Measurements from ENCODE around the gene ITPA.

The ITPA gene

GRCh38 chr20:3195590-3196237 lies 13.6 kb upstream of the ITPA start:
- H3K9me3 ChIP-seq (ENCODE audit: insufficient read depth, low read length), result no peaks in the 10 kb centered on the region
- TF ChIP-seq SUZ12 (IDR thresholded peaks at IDR 0.05; ENCODE audit: extremely low read depth, insufficient read depth, insufficient read length) (no peak), YY1 (IDR thresholded peaks at IDR 0.05; ENCODE audit: insufficient read depth, insufficient read length) (no peak), ZNF274 (IDR thresholded peaks at IDR 0.05; ENCODE audit: low read depth, low read length) (no peak)
- H3K9ac ChIP-seq (ENCODE audit: insufficient read length, low read depth), result no peak overlapping the region
- no peak for DNase-seq (ENCODE audit: low read depth, low spot score)
- H3K36me3 ChIP-seq (ENCODE audit: insufficient read depth, insufficient read length, low read length), result peaks cover 68% of the 10 kb centered on the region
- no peak overlapping the region for H3K4me3 ChIP-seq (ENCODE audit: insufficient read length, low read depth)
- peaks cover 3% of the 10 kb centered on the region for H3K4me1 ChIP-seq (ENCODE audit: insufficient read depth, insufficient read length)
- H3K27me3 ChIP-seq (ENCODE audit: insufficient read depth, insufficient read length), result no peaks in the 10 kb centered on the region

GRCh38 chr20:3199206-3199605 lies 10.1 kb upstream of the ITPA start:
- Histone ChIP-seq H3K4me3 (ENCODE audit: insufficient read length, low read depth) (no peak overlapping the region), H3K36me3 (ENCODE audit: insufficient read depth, insufficient read length, low read length) (peaks cover 47% of the 10 kb centered on the region), H3K27me3 (ENCODE audit: insufficient read depth, insufficient read length) (no peaks in the 10 kb centered on the region), H3K9me3 (ENCODE audit: insufficient read depth, low read length) (no peaks in the 10 kb centered on the region), H3K4me1 (ENCODE audit: insufficient read depth, insufficient read length) (peaks cover 2% of the 10 kb centered on the region), H3K9ac (ENCODE audit: insufficient read length, low read depth) (no peak overlapping the region)
- no peak for DNase-seq (ENCODE audit: low read depth, low spot score)
- TF ChIP-seq ZNF274 (IDR thresholded peaks at IDR 0.05; ENCODE audit: low read depth, low read length) (no peak), SUZ12 (IDR thresholded peaks at IDR 0.05; ENCODE audit: extremely low read depth, insufficient read depth, insufficient read length) (no peak), YY1 (IDR thresholded peaks at IDR 0.05; ENCODE audit: insufficient read depth, insufficient read length) (no peak)

GRCh38 chr20:3199976-3200755 lies 9.1 kb upstream of the ITPA start:
- DNase-seq (ENCODE audit: low read depth, low spot score), result no peak
- Histone ChIP-seq H3K36me3 (ENCODE audit: insufficient read depth, insufficient read length, low read length) (peaks cover 38% of the 10 kb centered on the region), H3K9me3 (ENCODE audit: insufficient read depth, low read length) (no peaks in the 10 kb centered on the region), H3K9ac (ENCODE audit: insufficient read length, low read depth) (no peak overlapping the region), H3K4me1 (ENCODE audit: insufficient read depth, insufficient read length) (peaks cover 2% of the 10 kb centered on the region), H3K4me3 (ENCODE audit: insufficient read length, low read depth) (no peak overlapping the region), H3K27me3 (ENCODE audit: insufficient read depth, insufficient read length) (no peaks in the 10 kb centered on the region)
- TF ChIP-seq YY1 (IDR thresholded peaks at IDR 0.05; ENCODE audit: insufficient read depth, insufficient read length), result no peak
- TF ChIP-seq ZNF274 (IDR thresholded peaks at IDR 0.05; ENCODE audit: low read depth, low read length), result no peak
- no peak for TF ChIP-seq SUZ12 (IDR thresholded peaks at IDR 0.05; ENCODE audit: extremely low read depth, insufficient read depth, insufficient read length)

- peaks cover 34% of the 10 kb centered on the region for H3K36me3 ChIP-seq (ENCODE audit: insufficient read depth, insufficient read length, low read length)
- DNase-seq (ENCODE audit: low read depth, low spot score), result no peak
- H3K27me3 ChIP-seq (ENCODE audit: insufficient read depth, insufficient read length), result no peaks in the 10 kb centered on the region
- H3K9ac ChIP-seq (ENCODE audit: insufficient read length, low read depth), result peak overlapping the region; percentile 92
- TF ChIP-seq ZNF274 (IDR thresholded peaks at IDR 0.05; ENCODE audit: low read depth, low read length) (no peak), SUZ12 (IDR thresholded peaks at IDR 0.05; ENCODE audit: extremely low read depth, insufficient read depth, insufficient read length) (no peak), YY1 (IDR thresholded peaks at IDR 0.05; ENCODE audit: insufficient read depth, insufficient read length) (no peak)
- H3K9me3 ChIP-seq (ENCODE audit: insufficient read depth, low read length), result no peaks in the 10 kb centered on the region
- peak overlapping the region; percentile 94 for H3K4me3 ChIP-seq (ENCODE audit: insufficient read length, low read depth)
- peaks cover 2% of the 10 kb centered on the region for H3K4me1 ChIP-seq (ENCODE audit: insufficient read depth, insufficient read length)
Observed at GRCh38 chr20:3202965-3203314, 6.4 kb upstream of the ITPA start.

GRCh38 chr20:3203315-3204123 lies 5.8 kb upstream of the ITPA start:
- Histone ChIP-seq H3K36me3 (ENCODE audit: insufficient read depth, insufficient read length, low read length) (peaks cover 34% of the 10 kb centered on the region), H3K4me1 (ENCODE audit: insufficient read depth, insufficient read length) (peaks cover 2% of the 10 kb centered on the region), H3K4me3 (ENCODE audit: insufficient read length, low read depth) (peak overlapping the region; percentile 94), H3K27me3 (ENCODE audit: insufficient read depth, insufficient read length) (no peaks in the 10 kb centered on the region), H3K9me3 (ENCODE audit: insufficient read depth, low read length) (no peaks in the 10 kb centered on the region), H3K9ac (ENCODE audit: insufficient read length, low read depth) (peak overlapping the region; percentile 92)
- no peak for TF ChIP-seq ZNF274 (IDR thresholded peaks at IDR 0.05; ENCODE audit: low read depth, low read length)
- no peak for TF ChIP-seq YY1 (IDR thresholded peaks at IDR 0.05; ENCODE audit: insufficient read depth, insufficient read length)
- TF ChIP-seq SUZ12 (IDR thresholded peaks at IDR 0.05; ENCODE audit: extremely low read depth, insufficient read depth, insufficient read length), result no peak
- no peak for DNase-seq (ENCODE audit: low read depth, low spot score)

GRCh38 chr20:3204124-3204794 lies 5.0 kb upstream of the ITPA start, which contains the start of gene DDRGK1:
DDRGK1 (minus strand) TSS chr20:3204682; CDS start chr20:3204627, 55 bp downstream.
- no peaks in the 10 kb centered on the region for H3K27me3 ChIP-seq (ENCODE audit: insufficient read depth, insufficient read length)
- peaks cover 2% of the 10 kb centered on the region for H3K4me1 ChIP-seq (ENCODE audit: insufficient read depth, insufficient read length)
- H3K4me3 ChIP-seq (ENCODE audit: insufficient read length, low read depth), result peak within 1 kb of the TSS; percentile 94
- H3K9ac ChIP-seq (ENCODE audit: insufficient read length, low read depth), result peak within 1 kb of the TSS; percentile 92
- no peak for TF ChIP-seq YY1 (IDR thresholded peaks at IDR 0.05; ENCODE audit: insufficient read depth, insufficient read length)
- no peak for TF ChIP-seq ZNF274 (IDR thresholded peaks at IDR 0.05; ENCODE audit: low read depth, low read length)
- TF ChIP-seq SUZ12 (IDR thresholded peaks at IDR 0.05; ENCODE audit: extremely low read depth, insufficient read depth, insufficient read length), result no peak
- peaks cover 30% of the 10 kb centered on the region for H3K36me3 ChIP-seq (ENCODE audit: insufficient read depth, insufficient read length, low read length)
- DNase-seq (ENCODE audit: low read depth, low spot score), result peak; percentile 66
- H3K9me3 ChIP-seq (ENCODE audit: insufficient read depth, low read length), result no peaks in the 10 kb centered on the region
